SJCRH30 (cell line): ENCODE measurements around the gene GJD4. TPM values are rescaled to one million over a fixed set of nuclear protein-coding genes. Genes with fewer than 3 reads are reported as not detected.

Experiments
- DNase-seq, 2 experiments: peaks; one replicate each; pipeline ENCODE4 v3.0.0-alpha.2; 2015 to 2020
- H3K27ac ChIP-seq: fragments of 250-450 bp; sonication (Bioruptor Pico); 2 replicates; pipeline ENCODE4 v1.5.1; 2020; ENCODE audit warnings: mild to moderate bottlenecking, moderate library complexity
- H3K27me3 ChIP-seq: fragments of 250-450 bp; sonication (Bioruptor Pico); 2 replicates; pipeline ENCODE4 v1.5.1; 2020; ENCODE audit warnings: mild to moderate bottlenecking, moderate library complexity
- H3K36me3 ChIP-seq: fragments of 250-450 bp; sonication (Bioruptor Pico); 2 replicates; pipeline ENCODE4 v1.5.1; 2020; ENCODE audit warnings: mild to moderate bottlenecking, moderate library complexity
- H3K4me1 ChIP-seq: fragments of 250-450 bp; sonication (Bioruptor Pico); 2 replicates; pipeline ENCODE4 v1.5.1; 2020; ENCODE audit warnings: mild to moderate bottlenecking, moderate library complexity
- H3K4me3 ChIP-seq: fragments of 250-450 bp; sonication (Bioruptor Pico); 2 replicates; pipeline ENCODE4 v1.5.1; 2020; ENCODE audit warnings: mild to moderate bottlenecking, moderate library complexity
- H3K9me3 ChIP-seq: fragments of 250-450 bp; sonication (Bioruptor Pico); replicated peaks from 2 replicates; pipeline ENCODE4 v1.5.1; 2020; ENCODE audit warnings: mild to moderate bottlenecking, moderate library complexity
- total RNA-seq: library from RNA; depleted of rRNA; stranded (reverse); fragments of >200 nt; shearing (Covaris generic); gene quantifications from 2 replicates; pipeline ENCODE4 v1.2.3, GENCODE V29; 2014; rRNA removed

Gene GJD4
- total RNA-seq, 1 experiment from 2014 or later = 1.2 TPM

DNA sequence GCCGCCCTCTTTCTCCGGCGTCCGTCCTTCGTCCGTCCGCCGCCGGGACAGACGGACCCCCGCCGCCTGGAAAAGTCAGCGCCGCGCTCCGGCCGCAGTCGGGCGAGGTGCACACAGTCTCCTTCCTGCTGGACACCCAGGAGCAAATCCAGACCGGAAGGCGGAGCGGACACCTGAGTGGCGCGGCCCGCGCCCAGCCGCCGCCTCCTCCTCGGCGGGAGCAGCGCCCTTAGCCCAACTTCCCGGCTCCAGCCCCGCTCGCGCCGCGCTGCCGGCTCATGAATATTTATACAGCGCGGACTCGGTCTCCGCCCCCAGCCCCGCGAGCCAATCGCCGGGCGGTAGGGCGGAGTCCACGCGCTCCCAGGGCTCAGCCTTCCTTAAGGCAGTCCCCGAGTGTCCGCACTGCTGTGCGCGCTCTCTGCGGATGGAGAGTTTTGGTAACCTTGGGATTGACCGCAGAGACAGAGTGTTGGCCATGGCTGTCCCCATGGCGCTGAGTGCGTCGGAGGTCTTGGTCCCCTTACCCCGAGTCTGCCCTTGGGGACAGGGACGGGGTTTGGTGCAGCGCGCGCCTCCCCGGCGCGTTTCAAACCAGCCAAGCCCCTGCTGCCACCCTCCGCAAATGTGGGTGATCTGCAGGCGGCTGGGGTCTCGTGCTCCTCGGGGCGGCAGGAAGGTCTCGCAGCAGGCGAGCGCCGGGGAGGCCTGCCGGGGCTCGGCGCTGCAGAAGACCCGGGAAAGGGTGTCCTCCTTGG is 37.1 kb downstream of the GJD4 start, which contains the start of gene FZD8:
Gene FZD8, minus strand, starts transcription at position 262 of the 758 bp plus-strand sequence. CDS start 867 bp downstream, outside the sequence.
- DNase-seq = peak; percentile 90 to 94
- Histone ChIP-seq H3K27ac (peak within 1 kb of the TSS; percentile 71), H3K27me3 (no peaks in the 10 kb centered on the region), H3K4me3 (peak within 1 kb of the TSS; percentile 79), H3K9me3 (no peaks in the 10 kb centered on the region), H3K36me3 (peaks cover 13% of the 10 kb centered on the region), H3K4me1 (peaks cover 7% of the 10 kb centered on the region)

DNA sequence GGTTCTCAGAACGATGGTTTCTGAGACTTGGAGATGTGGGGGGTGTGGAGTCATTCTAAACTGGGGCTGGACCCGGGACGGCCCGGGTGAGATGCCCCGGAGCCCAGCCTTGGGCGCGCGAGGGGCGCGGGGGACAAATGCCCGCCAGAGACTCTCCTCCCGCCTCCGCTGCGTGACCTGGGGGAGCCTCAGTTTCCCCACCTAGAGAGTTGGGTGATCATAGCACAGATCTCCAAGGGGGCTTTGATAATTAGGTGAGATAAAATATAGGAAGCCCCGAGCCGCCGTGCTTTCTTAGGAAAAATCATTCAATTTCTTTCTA is 37.6 kb downstream of the GJD4 start:
- Histone ChIP-seq H3K9me3 (no peaks in the 10 kb centered on the region), H3K27me3 (no peaks in the 10 kb centered on the region), H3K36me3 (peaks cover 13% of the 10 kb centered on the region), H3K4me1 (peaks cover 7% of the 10 kb centered on the region), H3K27ac (peak overlapping the region; percentile 71), H3K4me3 (peak overlapping the region; percentile 79)
- no peak for DNase-seq

DNA sequence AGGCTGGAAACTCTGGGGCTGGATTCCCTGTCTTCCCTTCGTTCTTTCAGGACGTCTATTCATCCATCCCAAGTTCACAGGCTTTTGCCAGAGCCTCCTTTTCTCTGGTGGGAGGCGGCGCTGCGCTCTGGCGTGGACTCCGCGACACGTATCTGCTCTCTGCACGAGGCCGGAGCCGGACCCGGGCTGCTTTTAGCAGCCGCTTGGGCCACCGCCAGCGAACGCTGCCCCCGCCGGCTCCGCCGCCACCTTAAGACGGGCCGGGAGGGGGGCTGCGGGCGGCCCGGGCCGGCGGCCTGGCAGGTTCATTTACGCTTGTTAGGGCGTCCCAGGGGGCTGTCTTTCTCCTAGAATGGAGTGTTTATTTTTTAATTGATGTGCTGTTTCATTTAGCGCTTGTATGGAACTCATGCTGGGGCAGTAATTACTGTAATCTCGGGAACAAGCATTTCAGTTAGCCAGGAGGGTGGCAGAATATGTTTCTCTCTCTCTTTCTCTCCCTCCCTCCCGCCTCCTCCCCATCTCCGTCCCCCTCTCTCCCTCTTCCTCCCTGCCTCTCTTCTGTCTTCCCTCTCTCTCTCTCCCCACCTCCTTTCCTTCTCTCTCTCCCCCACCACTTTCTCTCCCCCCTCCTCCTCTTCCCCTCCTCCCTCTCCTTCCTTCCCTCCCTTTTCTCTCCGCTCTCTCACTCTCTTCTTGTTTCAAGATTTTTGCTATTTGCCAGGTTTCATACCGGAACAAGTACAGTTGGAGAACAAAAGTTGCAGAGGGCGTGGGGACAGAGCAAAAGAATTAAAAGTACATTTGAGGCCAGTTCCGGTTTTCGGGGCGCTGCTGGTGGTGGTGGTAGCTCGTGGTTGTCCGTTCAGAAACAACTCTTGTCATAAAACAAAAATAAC is 38.3 kb downstream of the GJD4 start:
- peaks cover 7% of the 10 kb centered on the region for H3K4me1 ChIP-seq
- peak overlapping the region; percentile 79 for H3K4me3 ChIP-seq
- no peaks in the 10 kb centered on the region for H3K27me3 ChIP-seq
- peak; percentile 76 to 77 for DNase-seq
- peaks cover 10% of the 10 kb centered on the region for H3K36me3 ChIP-seq
- peak overlapping the region; percentile 71 for H3K27ac ChIP-seq
- H3K9me3 ChIP-seq = no peaks in the 10 kb centered on the region

DNA sequence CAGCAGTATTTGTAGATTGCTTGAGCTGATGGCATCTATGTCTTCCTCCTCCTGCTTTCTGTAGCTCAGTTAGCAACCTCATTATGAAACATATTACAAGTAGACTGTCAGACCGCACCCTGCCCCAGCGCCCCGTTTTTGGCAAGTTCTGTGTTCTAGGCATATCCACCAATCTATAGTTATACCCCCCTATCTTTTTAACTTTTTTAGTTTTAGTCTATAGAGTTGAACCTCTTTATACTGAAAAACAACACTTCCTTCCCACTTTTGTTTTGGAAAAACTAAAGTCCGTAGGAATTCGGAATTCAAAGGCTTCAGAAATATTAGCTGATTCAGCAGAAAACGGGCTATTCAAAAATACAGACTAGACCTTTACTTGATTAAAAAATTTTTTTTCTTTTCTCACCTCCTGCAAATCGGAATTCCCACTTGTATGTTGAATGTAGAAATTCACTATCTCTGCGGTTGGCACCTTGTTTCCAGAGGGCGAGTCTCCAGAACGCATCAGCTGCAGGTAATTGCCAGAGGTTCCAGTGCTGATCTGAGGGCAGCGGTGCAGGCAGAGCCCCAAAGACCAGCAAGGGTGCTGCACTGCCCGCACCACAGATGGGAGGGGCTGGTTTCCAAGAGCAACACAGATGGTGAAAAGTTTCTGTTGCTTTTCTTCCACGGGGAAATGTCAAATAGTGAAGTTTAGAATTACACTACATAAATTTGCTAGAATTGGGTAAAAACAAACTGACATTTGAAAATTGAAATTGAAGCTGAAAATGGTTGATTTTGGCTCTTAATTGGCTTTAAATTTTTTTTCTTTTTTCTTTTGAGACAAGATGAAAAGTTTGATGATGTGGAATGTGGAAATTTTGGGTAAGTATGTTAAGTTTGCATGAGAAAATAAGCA is 39.2 kb downstream of the GJD4 start:
- peak overlapping the region; percentile 79 for H3K4me3 ChIP-seq
- H3K9me3 ChIP-seq = no peaks in the 10 kb centered on the region
- H3K27me3 ChIP-seq = no peaks in the 10 kb centered on the region
- peaks cover 6% of the 10 kb centered on the region for H3K36me3 ChIP-seq
- peak overlapping the region; percentile 71 for H3K27ac ChIP-seq
- H3K4me1 ChIP-seq = peaks cover 7% of the 10 kb centered on the region
- peak; percentile 57 to 66 for DNase-seq

DNA sequence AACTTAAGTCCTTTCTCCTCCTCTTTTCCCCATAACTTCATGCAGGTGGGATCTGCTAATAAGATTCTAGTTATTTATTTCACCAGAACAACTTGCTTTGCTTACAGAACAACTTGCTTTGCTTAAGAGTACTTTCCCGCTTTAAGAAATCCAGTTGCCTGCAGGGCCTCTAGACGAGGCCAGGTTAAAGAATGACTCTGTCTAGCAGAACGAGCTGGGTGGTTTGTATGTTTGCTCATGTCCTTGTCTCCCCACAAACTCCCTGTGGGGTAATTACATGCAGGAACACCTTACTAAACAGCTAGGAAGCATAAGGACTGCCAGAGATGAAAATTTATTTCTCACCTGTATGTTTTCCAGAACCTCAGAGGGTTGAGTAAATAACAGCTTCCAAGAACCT is 45.8 kb downstream of the GJD4 start:
- Histone ChIP-seq H3K4me1 (no peaks in the 10 kb centered on the region), H3K9me3 (no peaks in the 10 kb centered on the region), H3K4me3 (no peak overlapping the region), H3K27me3 (no peaks in the 10 kb centered on the region), H3K27ac (no peak overlapping the region), H3K36me3 (no peaks in the 10 kb centered on the region)
- no peak for DNase-seq

DNA sequence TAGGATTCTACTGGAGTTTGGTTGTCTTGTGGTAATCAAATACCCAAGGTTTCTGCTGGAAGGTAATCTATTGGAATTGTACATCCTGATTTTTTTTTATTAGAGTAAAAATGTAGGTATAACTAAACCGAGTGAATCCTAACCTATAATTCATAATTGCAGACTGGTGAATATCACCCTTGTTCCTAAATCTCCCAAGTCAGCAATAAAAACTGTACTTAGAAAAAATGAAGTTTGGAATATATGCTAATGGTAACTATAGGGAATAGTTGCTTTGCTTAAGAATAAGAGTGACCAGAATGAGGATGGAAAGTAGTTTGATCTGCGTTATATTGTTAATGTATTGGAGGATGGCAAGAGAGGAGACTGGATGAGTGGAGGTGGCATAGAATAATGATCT is 47.7 kb downstream of the GJD4 start:
- H3K27me3 ChIP-seq = no peaks in the 10 kb centered on the region
- DNase-seq = no peak
- no peak overlapping the region for H3K27ac ChIP-seq
- H3K36me3 ChIP-seq = no peaks in the 10 kb centered on the region
- H3K4me3 ChIP-seq = no peak overlapping the region
- no peaks in the 10 kb centered on the region for H3K9me3 ChIP-seq
- H3K4me1 ChIP-seq = no peaks in the 10 kb centered on the region

DNA sequence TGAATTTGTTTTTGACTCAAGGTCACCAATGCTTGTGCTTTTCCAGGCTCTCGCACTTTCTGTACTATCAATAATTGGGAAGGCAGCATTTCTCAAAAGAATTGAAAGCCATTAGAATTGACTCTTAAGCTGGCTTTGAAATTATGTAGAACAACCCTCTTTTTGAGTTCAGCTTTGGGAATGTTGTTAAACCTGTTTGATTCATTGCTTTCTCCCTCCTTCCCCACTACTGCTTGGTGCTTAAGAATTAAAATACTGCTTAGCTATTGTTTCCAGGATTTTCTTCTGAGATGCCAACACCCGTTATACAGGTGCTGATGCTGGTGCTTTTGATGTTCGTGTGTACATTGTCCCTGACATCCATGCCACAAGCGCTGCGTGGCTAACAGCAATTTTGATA is 52.5 kb downstream of the GJD4 start:
- no peaks in the 10 kb centered on the region for H3K27me3 ChIP-seq
- H3K9me3 ChIP-seq = no peaks in the 10 kb centered on the region
- H3K4me3 ChIP-seq = no peak overlapping the region
- DNase-seq = no peak
- no peak overlapping the region for H3K27ac ChIP-seq
- H3K4me1 ChIP-seq = no peaks in the 10 kb centered on the region
- no peaks in the 10 kb centered on the region for H3K36me3 ChIP-seq

Other genes with a start within 250 kb of the GJD4 start
- 36.1 and 39.3 TPM in 2 replicates for gene FZD8, start 37.0 kb downstream of the GJD4 start, total RNA-seq